Daoy (cell line): ENCODE measurements around the gene CHMP5. TPM values are rescaled to one million over a fixed set of nuclear protein-coding genes. Genes with fewer than 3 reads are reported as not detected.

ENCODE experiments used
- DNase-seq: peaks from one replicate; pipeline ENCODE4 v3.0.0-alpha.2; 2015; ENCODE audit warnings: low read depth
- total RNA-seq: library from RNA; depleted of rRNA; stranded (reverse); fragments of >200 nt; shearing (Covaris generic); gene quantifications from 2 replicates; pipeline ENCODE4 v1.2.3, GENCODE V29; 2014; rRNA removed

The CHMP5 gene
- 169 and 250 TPM in 2 replicates for total RNA-seq

DNA sequence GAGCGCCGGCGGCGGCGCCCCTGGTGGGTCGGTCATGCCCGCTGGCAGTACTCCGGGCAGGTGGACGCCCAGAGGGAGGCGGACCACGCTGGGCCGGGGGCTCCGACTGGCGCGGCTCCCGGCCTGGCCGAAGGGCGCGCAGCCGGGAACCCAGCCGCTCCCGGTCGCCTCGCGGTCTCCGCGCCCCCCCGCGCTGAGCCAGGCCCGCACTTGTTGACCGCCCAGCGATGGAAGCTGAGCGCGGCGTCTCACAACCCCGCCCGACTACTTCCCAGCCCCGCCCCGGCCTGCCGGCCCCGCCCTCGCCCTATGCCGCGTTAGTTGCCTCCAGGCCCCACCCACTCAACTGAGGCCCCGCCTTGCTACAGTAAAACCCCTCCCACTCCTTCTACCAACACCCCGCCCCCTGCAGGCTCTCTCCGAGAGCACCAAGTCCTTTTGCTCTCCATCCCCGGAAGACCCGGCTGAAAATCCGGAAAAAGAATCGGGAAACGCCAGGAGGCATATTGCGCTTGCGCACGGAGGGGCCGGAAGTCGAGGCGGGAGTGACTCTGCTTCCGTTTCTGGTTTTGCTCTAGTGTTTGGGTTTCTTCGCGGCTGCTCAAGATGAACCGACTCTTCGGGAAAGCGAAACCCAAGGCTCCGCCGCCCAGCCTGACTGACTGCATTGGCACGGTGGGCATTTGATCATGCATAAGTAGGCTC lies at the start of gene CHMP5, which contains the start of gene BAG1:
CHMP5 (plus strand) TSS at position 577 of the 705 bp plus-strand sequence; CDS start at position 607, 30 bp downstream.
BAG1 (minus strand) TSS at position 236 of the 705 bp plus-strand sequence.
- peak; percentile 99 for DNase-seq

DNA sequence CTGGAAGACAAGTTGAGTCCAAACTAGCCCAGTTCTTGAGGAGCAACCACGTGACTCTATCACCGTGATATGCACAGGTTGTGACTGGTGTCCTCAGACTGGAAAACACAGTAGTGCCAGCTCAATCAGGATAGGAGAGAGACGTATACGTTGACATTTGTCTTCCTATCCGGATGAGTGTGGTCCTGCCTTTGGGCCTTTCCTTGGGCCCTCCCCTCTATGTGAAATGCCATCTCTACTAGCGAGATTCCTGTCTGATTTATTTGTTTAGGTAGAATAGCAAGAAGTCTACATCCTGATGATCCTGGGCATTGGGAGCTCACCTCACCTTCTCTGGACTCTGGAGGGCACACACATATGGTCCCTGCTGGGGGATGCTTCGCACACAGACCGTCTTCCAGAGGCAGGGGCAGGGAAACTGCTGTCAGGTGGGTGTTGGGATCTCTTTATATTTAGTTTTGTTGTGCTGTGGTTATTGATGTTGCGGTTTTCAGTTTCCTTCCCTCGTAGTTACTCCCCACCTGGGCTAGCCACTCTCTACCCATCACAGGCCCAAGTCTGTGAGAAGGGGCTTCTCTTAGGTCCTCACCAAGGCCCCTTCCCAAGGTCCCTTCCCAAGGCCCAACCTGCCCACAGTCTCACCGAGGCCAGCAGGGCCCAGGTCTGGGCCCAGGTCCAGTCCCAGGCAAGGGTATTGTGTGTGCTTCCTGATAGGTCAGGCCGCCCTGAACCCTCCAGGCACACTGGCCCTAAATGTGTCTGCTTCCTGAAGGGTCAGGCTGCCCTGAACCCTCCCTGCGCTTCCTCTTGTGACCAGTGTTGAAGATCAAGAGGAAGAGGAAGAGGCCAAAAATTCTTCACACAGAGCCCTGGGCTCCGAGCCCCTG lies 43.9 kb upstream of the CHMP5 start:
- DNase-seq, result no peak

DNA sequence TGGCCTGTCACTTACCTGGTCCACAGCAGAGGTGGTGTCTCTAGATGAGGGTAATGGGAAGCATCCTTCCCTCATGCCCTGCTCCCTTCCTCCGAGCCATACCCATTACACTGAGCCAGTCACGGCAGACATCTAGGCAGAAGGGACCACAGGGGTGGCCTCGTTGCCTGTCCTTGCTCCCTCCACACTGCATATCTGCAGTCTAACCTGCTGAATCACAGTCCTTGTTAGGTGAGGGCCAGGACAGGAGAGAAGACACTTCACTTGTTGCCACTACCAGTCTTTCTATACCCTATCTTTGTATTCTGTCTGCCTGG lies 43.3 kb upstream of the CHMP5 start:
- no peak for DNase-seq

DNA sequence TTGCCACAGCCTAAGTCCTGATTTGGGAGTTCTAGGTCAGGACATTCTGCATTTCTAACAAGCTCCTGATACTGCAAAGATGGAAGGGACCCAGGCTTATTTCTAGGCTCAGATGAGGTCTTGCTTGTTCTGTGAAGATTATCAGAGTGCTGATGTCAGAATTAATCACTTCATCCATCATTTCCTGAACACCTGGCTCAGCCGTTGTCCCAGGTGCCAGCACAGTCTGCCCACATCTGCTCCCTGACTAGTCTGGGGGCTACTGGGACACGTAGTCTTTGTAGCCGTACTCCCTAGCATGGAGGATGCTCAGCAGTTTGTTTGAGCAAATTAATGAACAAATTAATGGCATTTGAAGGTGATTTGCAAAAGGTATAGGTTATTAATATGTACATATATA lies 42.8 kb upstream of the CHMP5 start:
- DNase-seq, result no peak

DNA sequence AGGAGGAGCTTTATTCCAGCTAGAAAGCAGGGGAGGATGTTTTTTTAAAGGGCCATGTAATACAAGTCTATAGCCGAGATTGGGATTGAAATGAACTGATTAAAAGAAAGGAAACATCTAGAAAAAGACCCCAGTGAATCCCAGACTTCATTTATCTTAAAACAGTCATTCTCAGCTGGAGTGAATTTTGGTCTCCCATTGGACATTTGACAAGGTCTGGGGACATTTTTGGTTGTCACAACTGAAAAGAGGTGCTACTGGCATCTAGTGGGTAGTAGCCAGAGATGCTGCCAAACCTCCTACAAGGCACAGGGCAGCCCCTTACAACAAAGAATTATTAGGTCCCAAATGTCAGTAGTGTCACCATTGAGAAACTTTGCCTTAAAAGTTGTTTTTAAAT lies 41.2 kb upstream of the CHMP5 start:
- DNase-seq, result no peak

DNA sequence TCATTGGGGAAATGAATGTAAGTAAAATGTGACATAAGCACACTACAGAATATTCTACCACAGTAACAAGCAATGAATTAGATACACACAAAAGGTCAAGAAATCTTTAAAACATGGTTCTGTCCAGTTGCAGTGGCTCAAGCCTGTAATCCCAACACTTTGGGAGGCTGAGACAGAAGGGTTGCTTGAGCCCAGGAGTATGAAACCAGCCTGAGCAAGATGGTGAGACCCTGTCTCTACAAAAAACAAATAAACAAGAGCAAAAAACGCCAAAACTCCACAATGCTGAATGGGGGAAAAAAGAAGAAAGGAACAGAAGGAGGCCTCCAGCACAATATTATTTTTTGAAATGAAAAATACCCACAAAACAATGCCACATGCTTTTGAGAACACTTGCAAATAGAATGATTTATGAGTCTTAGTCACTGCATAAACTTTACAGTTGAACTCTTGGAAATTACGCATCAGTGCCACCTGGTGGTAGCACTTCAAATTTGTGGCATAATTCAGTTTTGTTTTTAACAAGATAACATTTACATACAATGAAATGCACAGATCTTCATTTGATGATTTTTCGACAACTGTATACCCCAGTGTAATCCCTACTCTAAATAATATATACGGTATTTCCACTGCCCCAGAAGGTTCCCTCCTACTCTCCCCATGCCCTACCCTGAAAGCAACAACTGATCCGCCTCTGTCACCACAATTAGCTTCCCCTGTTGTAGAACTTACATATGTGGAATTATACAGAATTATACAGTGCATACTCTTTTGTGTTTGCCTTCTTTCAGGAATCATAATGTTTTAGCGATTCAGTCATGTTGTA lies 39.3 kb upstream of the CHMP5 start:
- peak; percentile 74 for DNase-seq

DNA sequence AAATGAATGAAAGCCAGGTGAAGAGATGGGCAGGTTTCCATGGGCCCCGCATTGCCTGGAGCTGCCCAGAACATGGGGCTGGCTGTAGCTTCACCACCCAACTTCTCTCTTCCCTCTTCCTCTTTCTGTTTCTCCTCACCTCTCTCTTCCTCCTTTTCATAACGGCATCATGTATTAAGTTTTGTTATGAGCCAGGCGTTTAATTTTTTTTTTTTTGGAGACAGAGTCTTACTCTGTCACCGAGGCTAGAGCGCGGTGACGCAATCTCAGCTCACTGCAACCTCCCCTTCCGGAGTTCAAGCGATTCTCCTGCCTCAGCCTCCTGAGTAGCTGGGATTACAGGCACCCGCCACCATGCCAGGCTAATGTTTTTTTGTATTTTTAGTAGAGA lies 37.8 kb upstream of the CHMP5 start:
- no peak for DNase-seq

DNA sequence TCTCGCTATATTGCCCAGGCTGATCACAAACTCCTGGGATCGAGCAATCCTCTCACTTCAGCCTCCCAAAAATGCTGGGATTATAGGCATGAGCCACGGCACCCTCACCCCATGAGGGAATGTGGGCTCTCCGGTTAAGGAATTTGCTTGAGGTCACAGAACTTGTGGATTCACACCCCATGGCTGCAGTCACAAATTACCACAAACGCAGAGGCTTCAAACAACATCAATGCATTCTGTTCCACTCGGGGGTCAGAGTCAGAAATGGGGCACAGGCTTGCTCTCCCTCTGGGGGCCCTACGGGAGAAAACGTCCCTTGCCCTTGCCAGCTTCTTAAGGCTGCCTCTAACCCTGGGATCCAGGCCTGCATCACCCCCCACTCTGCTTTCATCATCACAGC lies 37.1 kb upstream of the CHMP5 start:
- DNase-seq, result no peak

DNA sequence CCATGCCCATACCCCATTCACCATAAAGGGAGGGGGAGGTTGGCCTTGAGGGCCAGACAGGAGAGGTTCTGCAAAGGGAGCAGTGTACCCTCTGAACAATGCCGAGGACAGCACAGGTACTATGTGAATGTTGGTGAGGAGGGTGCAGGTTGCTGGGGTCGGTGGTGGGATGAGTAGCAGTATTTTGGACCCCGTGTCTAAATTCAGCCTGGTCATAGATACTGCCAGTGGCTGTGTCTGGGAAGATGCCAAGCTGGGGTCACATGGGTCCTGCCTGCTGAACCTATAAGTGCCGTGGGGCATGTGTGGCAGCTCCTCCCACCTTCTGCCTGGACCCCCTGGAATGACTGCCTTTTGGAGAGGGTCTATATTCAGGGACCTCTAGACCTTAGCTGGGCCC lies 36.2 kb upstream of the CHMP5 start:
- no peak for DNase-seq

DNA sequence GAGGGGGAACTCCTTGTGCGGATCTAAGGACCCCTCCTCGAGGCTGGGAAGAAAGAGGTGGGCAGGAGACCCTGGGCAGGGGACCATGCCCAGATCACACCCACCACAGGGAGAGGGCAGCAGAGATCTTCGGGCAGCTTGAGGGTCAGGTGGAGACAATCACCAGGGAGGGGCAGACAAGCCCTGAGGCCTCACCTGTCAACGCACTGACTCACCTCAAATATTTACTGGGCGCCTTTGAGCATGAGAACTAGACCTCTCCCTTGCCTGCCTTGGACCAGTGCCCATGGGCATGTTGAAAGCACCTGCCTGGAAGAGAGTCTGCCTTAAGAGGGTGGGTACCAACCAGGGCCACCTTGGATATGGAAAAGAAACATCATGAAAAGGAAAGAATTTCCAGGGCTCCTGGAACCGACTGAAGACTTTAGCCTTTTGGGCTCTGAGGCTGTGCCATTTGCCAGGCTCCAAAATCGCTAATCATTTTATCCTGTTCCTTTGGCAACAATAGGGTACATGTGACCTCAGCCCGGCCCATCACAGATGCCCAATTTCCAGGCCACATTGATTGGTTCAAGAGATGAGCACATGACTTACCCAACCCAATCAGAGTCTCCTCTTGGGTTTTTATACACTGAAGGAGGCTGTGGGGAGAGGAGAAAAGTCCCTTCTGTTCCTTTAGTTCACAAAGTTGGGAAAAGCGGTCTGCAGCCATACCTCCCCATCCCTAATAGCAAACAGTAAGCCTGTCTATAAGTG lies 35.3 kb upstream of the CHMP5 start:
- peak; percentile 59 for DNase-seq

DNA sequence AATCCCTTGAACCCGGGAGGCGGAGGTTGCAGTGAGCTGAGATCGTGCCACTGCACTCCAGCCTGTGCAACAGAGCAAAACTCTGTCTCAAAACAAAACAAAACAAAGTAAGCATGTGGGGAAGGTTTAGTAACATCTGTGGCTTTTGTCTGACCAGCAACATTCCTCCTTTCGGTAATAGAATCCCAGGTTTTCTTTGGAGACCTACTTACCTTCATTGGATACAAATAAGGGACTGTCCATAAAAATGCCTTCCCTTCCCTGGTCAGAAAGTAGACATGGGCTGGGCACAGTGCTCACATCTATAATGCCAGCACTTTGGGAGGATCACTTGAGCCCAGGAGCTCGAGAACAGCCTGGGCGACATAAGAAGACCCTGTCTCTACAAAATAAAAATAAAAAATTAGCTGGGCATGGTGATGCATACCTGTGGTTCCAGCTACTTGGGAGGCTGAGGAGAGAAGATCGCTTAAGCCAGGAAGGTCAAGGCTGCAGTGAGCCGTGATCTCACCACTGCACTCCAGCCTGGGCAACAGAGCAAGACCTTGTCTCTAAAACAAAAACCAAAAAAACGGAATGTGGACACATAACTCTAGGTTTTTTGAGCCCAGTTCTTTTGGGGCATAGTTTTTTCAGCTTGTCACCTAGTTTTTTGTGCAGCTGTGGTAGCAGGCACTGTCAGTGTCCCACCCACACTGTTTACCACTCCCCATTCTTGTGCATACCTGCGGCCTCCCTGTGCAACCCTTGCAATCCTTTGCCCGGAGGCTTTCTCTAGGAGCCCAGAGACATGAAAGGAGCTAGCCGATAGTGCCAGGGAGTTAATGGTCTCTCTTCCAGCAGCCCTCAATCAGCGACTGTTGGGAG lies 33.9 kb upstream of the CHMP5 start:
- DNase-seq, result no peak

DNA sequence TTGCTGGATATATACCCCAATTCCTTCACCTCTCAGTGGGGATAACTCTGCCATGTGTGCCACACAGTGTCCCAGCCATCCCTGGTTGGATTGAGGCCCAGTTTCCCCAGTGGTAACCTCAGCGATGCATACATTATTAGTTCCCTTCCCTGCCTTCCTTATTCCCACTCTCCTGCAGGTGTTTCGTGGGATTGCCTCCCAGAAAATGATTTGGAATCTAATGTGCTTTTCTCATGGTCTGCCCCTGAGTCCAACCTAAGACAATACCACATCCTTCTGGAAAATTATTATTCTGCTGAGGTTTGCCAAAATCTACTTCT lies 33.3 kb upstream of the CHMP5 start:
- DNase-seq, result no peak

DNA sequence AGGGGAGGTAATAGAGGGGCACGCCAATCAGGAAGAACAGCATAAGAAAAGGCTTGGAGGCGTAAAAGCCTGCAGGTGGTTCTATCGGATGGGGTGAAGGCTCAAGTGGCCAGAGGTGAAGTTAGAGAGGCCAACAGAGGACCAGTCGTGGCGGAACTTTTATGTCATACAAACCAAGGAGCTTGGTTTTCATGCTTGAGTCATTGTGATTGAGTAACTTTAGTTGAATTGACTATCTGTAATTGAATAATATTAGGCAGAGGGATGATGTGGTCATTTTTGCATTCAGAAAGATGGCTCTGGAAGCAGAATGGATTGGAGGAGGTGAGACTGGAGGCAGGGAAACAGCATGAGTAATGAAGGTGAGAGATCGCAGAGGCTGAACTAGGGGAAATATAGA lies 32.0 kb upstream of the CHMP5 start:
- no peak for DNase-seq

DNA sequence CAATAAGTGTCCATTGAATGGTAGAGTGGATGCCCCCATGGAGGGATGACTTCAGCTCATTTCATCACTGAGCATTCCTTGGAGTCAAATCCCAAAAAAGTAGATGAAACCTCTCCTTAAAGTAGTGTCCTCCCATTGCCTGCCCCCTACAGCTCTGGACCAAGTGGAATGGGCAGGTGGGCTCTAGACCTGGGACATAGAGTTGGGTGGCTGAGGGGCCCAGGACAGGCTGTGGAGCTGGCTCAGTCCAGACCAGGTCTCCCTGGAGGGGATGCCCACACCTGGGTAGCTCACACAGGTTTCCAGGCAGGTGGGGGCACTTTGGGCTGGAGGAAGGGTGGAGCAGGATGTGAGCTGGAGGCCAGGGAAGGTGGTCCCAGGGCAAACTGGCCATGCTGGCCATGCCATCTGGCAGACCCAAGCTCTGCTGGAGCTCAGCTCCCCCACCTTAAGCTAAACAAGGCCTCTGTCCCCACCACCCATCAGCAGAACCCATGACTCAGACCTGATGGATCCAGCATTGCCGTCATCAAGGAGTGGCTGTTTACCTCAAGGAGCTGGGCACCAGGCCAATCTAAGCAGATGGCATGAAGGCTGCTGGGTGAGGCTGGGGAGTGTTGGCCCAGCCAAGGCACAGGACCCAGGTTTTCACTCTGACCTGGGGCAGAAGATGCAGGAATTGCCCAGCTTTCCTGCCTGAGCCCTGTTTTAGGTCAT lies 31.1 kb upstream of the CHMP5 start:
- peak; percentile 98 for DNase-seq

DNA sequence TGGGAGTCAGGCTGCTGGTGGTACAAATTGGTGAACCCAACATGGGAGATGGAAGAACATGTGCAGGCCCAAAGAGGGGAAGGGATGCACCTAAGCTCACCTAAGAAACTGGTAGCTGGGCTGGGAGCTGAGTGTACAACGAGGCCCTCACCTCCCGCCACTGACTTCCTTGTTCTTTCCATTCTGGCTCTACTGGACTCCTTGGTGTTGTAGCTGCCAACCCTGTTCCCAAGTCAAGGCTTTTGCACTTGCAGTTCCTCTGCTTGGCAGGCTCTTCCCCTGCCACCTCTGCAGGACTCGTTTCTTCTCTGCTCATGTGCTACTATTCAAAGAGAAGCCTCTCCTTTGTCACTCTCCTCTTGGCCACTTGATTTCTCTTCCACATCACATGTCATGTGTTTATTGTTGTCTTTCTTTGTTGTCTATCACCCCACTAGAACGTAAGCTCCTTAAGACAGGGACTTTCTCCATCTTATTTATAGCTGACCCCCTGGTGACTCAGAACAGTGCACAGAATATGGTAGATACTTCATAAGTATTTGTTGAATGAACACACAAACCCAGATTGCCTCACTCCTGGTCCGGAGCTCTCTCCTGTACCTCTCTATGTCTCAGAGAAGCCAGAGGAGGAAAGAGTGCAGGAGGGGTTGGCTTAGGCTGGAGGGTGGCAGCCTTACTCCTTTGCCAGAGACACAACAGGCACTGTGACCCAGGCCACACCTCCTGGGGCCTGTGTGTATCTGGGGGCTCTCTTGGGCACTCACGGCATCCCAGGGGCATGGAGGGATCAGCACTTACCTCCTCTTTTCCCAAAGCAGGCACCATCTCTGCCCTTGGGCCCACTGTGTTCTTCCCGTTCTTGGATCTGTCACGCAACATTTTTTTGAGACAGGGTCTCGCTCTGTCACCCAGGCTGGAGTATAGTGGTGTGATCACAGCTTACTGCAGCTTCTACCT lies 30.1 kb upstream of the CHMP5 start:
- DNase-seq, result no peak

DNA sequence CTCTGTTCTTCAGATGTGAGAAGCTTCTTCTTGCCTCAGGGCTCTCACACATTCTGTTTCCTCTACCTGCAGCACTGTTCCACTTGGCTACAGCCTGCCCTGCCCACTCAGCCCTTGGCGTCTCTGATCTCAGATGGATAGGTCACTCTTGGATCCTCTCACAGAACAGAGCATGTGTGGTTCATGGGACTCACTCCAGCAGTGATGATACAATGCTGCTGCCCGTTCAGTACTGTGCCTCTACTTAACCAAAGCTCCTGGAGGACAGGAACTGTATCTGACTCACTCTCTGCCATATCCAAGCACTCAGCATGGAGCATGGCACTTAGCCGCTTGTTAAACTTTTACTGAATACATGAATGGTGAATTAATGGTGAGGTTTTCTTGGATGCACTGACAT lies 28.3 kb upstream of the CHMP5 start:
- no peak for DNase-seq

DNA sequence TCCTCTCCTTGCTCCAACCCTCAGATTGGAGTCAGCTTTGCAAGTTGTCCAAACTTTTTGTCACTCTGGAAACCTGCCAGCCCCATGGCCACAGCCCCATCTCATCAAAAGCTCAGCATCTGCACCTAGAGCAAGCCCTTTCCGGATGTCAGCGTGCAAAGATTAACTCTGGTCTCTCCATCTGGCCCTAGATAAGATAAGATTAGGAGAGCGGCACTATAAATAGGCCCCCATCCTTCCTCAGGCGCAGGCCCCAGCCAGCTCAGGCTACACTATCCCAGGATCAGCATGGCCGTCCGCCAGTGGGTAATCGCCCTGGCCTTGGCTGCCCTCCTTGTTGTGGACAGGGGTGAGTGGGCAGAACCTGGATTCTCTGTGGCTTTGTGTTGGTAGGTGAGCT lies 24.9 kb upstream of the CHMP5 start, which contains the start of gene SPINK4:
SPINK4 (plus strand) TSS at position 247 of the 400 bp plus-strand sequence; CDS start at position 289, 42 bp downstream.
- DNase-seq, result peak; percentile 43

DNA sequence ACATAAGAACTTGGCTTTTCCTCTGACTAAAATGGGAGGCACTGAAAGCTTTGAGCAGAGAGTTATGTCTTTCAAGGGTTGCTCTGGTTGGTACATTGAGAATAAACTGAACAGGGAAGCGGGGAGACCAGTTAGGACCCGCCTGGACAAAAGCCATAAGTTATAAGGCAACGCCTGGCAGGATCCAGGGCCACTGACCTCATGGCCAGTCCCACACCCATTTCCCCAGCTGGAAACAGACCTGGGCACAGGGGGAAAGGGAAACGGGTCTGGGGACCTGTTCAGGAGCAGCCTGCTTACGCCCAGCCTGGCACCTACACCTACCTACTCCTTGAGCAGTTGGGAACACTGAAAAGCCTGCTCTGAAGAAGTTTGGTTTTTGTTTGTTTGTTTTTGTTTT lies 23.6 kb upstream of the CHMP5 start:
- DNase-seq, result no peak
